Activated T-cell treated with anti-CD3 and anti-CD28 coated beads, Interleukin-2, amount 50 U/mL, for 24 hours (primary cell): Measurements from ENCODE around the gene PSTPIP1.
A peak's percentile ranks its signal among the peaks of the same experiment; 100 is the strongest.
"Not testable (repeated sequence)": the region's sequence is repeated elsewhere in the genome, so short reads cannot be mapped to it uniquely, and the experiment has no call there.

ENCODE experiments used
- DNase-seq: peaks from one replicate; pipeline ENCODE4 v3.0.0-alpha.2; 2020
- H3K27ac Mint-ChIP-seq: 2 replicates; pipeline ENCODE4 v1.8.0; 2020; ENCODE audit warnings: mild to moderate bottlenecking, mixed read lengths
- H3K27me3 Mint-ChIP-seq: 2 replicates; pipeline ENCODE4 v1.8.0; 2020; ENCODE audit warnings: mixed read lengths
- H3K36me3 Mint-ChIP-seq: 2 replicates; pipeline ENCODE4 v1.8.0; 2020; ENCODE audit warnings: low read depth, mixed read lengths
- H3K4me1 Mint-ChIP-seq: 2 replicates; pipeline ENCODE4 v1.8.0; 2020; ENCODE audit warnings: low read depth, mixed read lengths
- H3K4me3 Mint-ChIP-seq: 2 replicates; pipeline ENCODE4 v1.8.0; 2020; ENCODE audit warnings: mild to moderate bottlenecking, moderate library complexity, mixed read lengths
- H3K9me3 Mint-ChIP-seq: 2 replicates; pipeline ENCODE4 v1.8.0; 2020; ENCODE audit warnings: mixed read lengths

The PSTPIP1 gene

DNA sequence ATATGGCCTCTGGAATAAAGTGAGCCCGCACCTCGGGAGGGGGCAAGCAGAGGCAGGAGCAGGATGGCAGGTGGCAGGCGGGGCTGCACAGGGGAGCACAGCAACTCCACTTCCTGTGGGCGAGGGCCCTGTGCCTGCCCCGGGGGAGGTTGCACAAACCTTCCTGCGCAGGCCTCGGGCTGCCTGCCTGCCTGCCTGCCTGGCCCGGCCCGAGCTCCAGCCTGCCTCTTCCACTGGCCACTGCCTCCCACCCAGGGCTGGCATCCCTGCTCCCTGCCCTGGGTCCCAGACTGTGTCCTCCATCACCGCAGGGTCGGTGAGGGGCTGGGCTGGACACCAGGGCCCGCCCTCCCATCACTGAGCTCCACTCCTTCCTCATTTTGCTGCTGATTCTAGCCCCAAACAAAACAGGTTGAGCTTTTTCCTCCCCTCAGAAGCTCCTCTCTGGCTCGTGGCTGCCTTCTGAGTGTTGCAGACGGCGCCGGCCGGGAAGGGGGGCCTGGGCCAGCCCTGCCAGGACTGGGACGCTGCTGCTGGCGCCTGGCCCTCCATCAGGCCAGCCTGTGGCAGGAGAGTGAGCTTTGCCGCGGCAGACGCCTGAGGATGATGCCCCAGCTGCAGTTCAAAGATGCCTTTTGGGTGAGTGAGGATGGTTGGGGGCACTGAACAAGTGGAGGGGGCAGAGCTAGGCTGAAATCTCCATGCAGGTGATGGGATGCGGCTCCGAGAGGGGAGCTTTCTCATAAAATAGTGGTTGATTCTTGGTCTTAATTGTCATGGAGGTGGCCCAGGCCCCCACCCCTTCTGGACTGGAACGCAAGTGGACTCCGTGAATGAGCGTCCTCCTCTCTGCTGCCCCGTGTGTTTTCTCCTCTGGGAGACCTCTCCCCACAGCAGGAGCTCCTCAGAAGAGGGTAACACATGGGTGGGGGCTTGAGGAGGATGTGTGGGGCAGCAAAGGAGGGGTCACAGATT lies at the start of gene PSTPIP1:
PSTPIP1 (plus strand) TSS at position 156 of the 975 bp plus-strand sequence; CDS start at position 604, 448 bp downstream.
- peaks cover 51% of the 10 kb centered on the region for H3K36me3 Mint-ChIP-seq
- peaks cover 72% of the 10 kb centered on the region for H3K4me1 Mint-ChIP-seq
- H3K27ac Mint-ChIP-seq, result peak within 1 kb of the TSS; percentile 96
- H3K4me3 Mint-ChIP-seq, result peak within 1 kb of the TSS; percentile 94
- H3K9me3 Mint-ChIP-seq, result no peaks in the 10 kb centered on the region
- H3K27me3 Mint-ChIP-seq, result no peaks in the 10 kb centered on the region
- peak; percentile 82 for DNase-seq

DNA sequence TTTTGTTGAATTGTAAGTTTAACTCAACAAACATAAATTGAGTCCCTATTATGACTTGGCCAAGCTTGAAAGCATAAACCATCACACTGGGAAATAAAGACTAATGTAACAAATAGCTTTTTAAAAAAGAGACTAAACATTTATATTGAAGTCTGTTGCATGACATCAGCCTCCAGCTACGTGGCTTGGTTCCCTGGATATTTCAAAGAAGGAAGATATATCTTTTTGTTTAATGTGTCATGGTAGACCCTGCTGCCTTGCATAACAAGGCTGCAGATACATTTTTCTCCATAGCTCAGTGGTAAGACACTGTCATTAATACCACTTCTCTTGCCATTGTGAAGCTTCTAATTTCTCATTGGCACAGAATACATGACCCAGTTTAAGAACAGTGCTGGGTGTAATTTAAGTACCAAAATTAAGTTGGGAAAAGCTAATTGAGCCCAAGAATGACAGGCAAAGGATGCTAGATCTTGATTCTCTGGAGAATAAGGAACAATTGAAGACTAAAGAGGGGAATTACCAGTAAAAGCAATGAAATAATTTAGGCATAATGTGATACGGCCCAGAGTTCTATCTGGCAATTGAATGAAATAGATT lies 49.3 kb upstream of the PSTPIP1 start:
- Mint-ChIP-seq H3K27me3 (no peaks in the 10 kb centered on the region), H3K4me1 (peaks cover 8% of the 10 kb centered on the region), H3K36me3 (peaks cover 76% of the 10 kb centered on the region), H3K27ac (no peak overlapping the region), H3K4me3 (no peak overlapping the region), H3K9me3 (no peaks in the 10 kb centered on the region)
- no peak for DNase-seq

DNA sequence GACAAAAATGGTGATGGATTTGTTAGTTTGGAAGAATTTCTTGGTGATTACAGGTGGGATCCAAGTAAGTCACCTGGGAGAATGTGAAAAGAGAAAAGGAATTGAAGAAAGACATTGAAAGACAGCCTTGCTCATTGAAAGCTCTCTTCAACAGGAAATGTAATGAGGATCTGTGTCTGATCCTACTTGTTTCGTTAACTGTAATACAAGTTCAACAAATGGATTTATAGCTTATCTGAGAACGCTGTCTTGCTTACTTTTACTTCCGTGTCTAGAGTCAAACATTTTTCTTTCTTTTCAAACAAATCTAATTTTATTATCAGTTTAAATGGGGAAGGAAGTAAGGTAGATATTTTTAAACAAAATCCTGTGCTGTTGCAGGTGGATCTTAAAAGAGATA lies 47.5 kb upstream of the PSTPIP1 start:
- Mint-ChIP-seq H3K27ac (no peak overlapping the region), H3K27me3 (no peaks in the 10 kb centered on the region), H3K4me1 (peaks cover 17% of the 10 kb centered on the region), H3K36me3 (peaks cover 81% of the 10 kb centered on the region), H3K4me3 (no peak overlapping the region), H3K9me3 (no peaks in the 10 kb centered on the region)
- DNase-seq, result no peak

DNA sequence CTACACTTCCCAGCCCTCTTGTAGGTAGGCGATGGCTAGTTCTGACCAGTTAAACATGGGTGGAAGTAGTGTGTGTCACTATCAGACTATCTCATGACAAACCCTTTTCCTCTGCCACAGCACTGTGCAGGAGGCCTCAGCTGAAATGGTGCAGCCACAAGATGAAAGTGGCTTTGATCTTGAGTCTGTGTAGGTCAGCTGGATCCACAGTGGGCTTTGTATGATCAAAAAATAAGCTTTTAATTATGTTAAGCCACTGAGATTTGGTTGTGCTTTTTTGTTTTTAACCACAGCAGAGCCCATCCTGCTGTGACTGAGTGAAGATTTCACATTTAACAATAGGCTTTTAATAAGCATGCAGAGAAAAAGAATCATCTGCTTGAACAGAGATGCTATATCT lies 43.7 kb upstream of the PSTPIP1 start:
- Mint-ChIP-seq H3K4me1 (peaks cover 14% of the 10 kb centered on the region), H3K4me3 (no peak overlapping the region), H3K9me3 (no peaks in the 10 kb centered on the region), H3K36me3 (peaks cover 52% of the 10 kb centered on the region), H3K27me3 (no peaks in the 10 kb centered on the region), H3K27ac (peak overlapping the region; percentile 30)
- no peak for DNase-seq

DNA sequence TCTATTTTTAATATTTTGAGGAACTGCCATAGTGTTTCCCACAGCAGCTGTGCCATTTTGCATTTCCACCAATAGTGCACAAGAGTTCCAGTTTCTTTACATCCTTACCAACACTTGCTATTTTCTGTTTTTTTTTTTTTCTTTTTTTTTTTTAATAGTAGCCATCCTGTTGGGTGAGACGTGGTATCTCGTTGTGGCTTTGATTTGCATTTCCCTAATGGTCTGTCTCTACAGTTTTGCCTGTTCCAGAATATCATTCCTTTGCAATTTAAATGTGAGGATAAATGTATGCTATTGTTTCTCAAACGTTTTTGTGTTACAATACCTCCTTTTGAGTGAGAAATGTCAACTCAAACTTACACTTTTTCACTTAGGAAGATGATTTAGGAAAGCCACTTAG lies 41.0 kb upstream of the PSTPIP1 start:
- Mint-ChIP-seq H3K27me3 (no peaks in the 10 kb centered on the region), H3K9me3 (no peaks in the 10 kb centered on the region), H3K4me3 (no peak overlapping the region)

DNA sequence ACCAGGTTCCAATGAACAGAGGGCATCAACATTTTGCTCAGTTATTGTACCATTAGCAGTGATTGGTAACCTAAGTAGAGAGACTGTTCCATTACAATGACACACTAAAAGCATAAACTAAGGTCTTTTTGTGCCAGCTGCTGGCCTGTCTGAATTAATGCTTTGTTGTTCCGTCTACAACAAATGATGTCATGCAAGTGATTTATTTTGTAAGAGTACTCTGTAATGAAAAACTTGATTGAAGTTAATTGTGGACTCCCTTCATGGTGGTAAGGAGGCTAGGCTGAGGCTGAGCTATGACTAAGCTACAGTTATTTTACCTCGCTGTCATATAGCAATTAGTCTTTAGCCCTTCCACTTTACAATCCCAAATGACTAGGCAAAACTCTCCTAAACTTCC lies 40.2 kb upstream of the PSTPIP1 start:
- H3K4me1 Mint-ChIP-seq, result peaks cover 12% of the 10 kb centered on the region
- no peaks in the 10 kb centered on the region for H3K9me3 Mint-ChIP-seq
- H3K4me3 Mint-ChIP-seq, result no peak overlapping the region
- no peak overlapping the region for H3K27ac Mint-ChIP-seq
- DNase-seq, result no peak
- H3K36me3 Mint-ChIP-seq, result peaks cover 20% of the 10 kb centered on the region
- H3K27me3 Mint-ChIP-seq, result no peaks in the 10 kb centered on the region

More for the DNA sequence above, 41.0 kb upstream of the PSTPIP1 start:
- Mint-ChIP-seq H3K36me3 (peaks cover 26% of the 10 kb centered on the region), H3K4me1 (peaks cover 12% of the 10 kb centered on the region), H3K27ac (no peak overlapping the region)
- no peak for DNase-seq

- no peaks in the 10 kb centered on the region for H3K36me3 Mint-ChIP-seq
- H3K27ac Mint-ChIP-seq, result no peak overlapping the region
- no peak overlapping the region for H3K4me3 Mint-ChIP-seq
- no peaks in the 10 kb centered on the region for H3K9me3 Mint-ChIP-seq
- H3K27me3 Mint-ChIP-seq, result peaks cover 15% of the 10 kb centered on the region
- no peaks in the 10 kb centered on the region for H3K4me1 Mint-ChIP-seq
- no peak for DNase-seq
Observed at GRCh38 chr15:76961268-76962011, 33.5 kb upstream of the PSTPIP1 start.

- H3K9me3 Mint-ChIP-seq, result no peaks in the 10 kb centered on the region
- H3K4me3 Mint-ChIP-seq, result no peak overlapping the region
- peaks cover 15% of the 10 kb centered on the region for H3K27me3 Mint-ChIP-seq
- H3K27ac Mint-ChIP-seq, result no peak overlapping the region
- H3K36me3 Mint-ChIP-seq, result no peaks in the 10 kb centered on the region
- H3K4me1 Mint-ChIP-seq, result no peaks in the 10 kb centered on the region
- DNase-seq, result no peak
Observed at GRCh38 chr15:76962337-76963013, 32.5 kb upstream of the PSTPIP1 start.

GRCh38 chr15:76963596-76963995 lies 31.3 kb upstream of the PSTPIP1 start:
- Mint-ChIP-seq H3K9me3 (no peaks in the 10 kb centered on the region), H3K36me3 (no peaks in the 10 kb centered on the region), H3K4me3 (no peak overlapping the region), H3K27ac (no peak overlapping the region), H3K27me3 (peaks cover 15% of the 10 kb centered on the region), H3K4me1 (no peaks in the 10 kb centered on the region)
- no peak for DNase-seq

DNA sequence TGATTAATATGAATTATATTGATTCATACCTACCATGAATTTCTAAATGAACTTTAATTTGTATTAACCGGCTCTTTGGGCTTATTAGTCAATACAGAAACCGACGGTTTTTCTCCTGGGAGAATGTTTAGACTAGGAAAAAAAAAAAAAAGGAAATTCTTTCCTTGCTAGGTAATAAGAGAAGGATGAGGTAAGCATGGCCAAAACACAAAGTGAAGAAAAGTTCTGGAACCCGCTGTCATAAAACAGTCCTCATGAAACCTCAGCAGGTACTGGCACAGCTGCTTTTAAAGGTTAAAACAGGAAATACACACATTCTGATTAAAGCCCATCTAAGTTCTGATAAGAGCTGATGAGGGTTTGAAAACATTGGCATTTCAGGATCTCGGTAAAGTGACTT lies 30.8 kb upstream of the PSTPIP1 start:
- Mint-ChIP-seq H3K9me3 (no peaks in the 10 kb centered on the region), H3K36me3 (no peaks in the 10 kb centered on the region), H3K27ac (no peak overlapping the region), H3K4me1 (no peaks in the 10 kb centered on the region), H3K4me3 (no peak overlapping the region), H3K27me3 (peaks cover 15% of the 10 kb centered on the region)
- DNase-seq, result no peak

DNA sequence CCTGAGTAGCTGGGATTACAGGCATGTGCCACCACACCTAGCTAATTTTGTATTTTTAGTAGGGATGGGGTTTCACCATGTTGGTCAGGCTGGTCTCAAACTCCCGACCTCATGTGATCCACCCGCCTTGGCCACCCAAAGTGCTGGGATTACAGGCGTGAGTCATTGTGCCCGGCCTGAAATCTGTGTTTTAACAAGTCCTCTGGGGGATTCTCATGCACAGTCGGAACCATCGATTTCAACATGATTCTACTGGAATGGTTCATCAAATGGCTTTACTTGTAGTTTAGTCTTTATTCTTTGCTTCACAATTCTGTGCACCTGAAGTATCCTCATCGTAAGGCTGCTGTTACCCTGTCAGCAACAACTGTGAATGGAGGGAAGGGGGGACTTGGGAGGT lies 28.9 kb upstream of the PSTPIP1 start:
- not testable (repeated sequence) for H3K27ac Mint-ChIP-seq, H3K4me3 Mint-ChIP-seq, DNase-seq, H3K36me3 Mint-ChIP-seq, H3K9me3 Mint-ChIP-seq, H3K4me1 Mint-ChIP-seq
- peaks cover 13% of the 10 kb centered on the region for H3K27me3 Mint-ChIP-seq

- H3K4me3 Mint-ChIP-seq, result no peak overlapping the region
- no peaks in the 10 kb centered on the region for H3K4me1 Mint-ChIP-seq
- H3K36me3 Mint-ChIP-seq, result no peaks in the 10 kb centered on the region
- no peak for DNase-seq
- no peaks in the 10 kb centered on the region for H3K9me3 Mint-ChIP-seq
- peaks cover 11% of the 10 kb centered on the region for H3K27me3 Mint-ChIP-seq
- no peak overlapping the region for H3K27ac Mint-ChIP-seq
Observed at GRCh38 chr15:76967067-76967466, 27.9 kb upstream of the PSTPIP1 start.

DNA sequence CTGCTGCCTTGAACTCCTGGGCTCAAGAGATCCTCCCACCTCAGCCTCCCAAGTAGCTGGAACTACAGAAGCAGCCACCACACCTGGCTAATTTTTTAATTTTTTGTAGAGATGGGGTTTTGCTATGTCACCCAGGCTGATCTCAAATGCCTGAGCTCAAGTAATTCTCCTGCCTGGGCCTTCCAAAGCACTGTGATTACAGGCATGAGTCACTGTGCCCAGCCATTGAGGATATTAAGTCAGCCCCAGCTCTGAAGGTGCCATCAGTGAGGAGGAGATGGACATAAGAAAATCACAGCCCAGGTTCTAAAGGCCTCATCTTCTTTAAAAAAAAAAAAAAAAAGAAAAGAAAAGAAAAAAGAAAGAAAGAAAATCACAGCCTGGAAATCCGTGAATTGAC lies 26.6 kb upstream of the PSTPIP1 start:
- H3K9me3 Mint-ChIP-seq, result no peaks in the 10 kb centered on the region
- H3K27ac Mint-ChIP-seq, result no peak overlapping the region
- no peak overlapping the region for H3K4me3 Mint-ChIP-seq
- H3K36me3 Mint-ChIP-seq, result no peaks in the 10 kb centered on the region
- peaks cover 5% of the 10 kb centered on the region for H3K27me3 Mint-ChIP-seq
- DNase-seq, result no peak
- peaks cover under 1% of the 10 kb centered on the region for H3K4me1 Mint-ChIP-seq
